ENCODE data around the gene IQSEC1. TPM values are rescaled to one million over a fixed set of nuclear protein-coding genes. Genes with fewer than 3 reads are reported as not detected.

IQSEC1 gene
- total and polyA plus RNA-seq, 9 of the 15 experiments (the other 6 are each of a cell fraction or from before 2014, with no cell fraction given), result 0.56 to 39.0 (median 6.8) TPM

DNA sequence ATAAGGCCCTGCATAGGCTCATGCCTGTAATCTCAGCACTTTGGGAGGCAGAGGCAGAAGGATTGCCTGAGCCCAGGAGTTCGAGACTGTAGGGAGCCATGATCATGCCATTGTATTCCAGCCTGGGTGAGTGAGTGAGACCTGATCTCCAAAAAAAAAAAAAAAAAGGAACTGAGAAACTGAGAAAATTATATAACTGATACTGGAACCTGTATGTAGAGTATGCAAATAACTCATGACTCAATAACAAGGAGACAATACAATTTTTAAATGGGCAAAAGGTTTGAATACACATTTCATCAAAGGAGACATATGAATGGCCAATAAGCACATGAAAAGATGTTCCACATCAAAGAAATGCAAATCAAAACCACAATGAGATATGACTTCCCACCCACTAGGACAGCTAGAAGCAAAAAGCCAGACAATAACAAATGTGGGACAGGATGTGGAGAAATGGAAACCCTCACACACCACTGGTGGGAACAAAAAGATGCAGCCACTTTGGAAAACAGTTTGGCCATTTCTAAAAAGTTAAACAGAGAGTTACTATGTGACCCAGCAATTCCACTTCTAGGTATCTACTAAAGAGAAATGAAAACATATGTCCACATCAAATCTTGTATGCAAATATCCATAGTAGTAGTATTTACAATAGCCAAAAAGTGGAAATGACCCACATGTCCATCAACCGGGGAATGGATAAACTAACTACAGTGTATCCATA lies 70.7 kb downstream of the IQSEC1 start (continued):
- TF ChIP-seq, protein P1, sequence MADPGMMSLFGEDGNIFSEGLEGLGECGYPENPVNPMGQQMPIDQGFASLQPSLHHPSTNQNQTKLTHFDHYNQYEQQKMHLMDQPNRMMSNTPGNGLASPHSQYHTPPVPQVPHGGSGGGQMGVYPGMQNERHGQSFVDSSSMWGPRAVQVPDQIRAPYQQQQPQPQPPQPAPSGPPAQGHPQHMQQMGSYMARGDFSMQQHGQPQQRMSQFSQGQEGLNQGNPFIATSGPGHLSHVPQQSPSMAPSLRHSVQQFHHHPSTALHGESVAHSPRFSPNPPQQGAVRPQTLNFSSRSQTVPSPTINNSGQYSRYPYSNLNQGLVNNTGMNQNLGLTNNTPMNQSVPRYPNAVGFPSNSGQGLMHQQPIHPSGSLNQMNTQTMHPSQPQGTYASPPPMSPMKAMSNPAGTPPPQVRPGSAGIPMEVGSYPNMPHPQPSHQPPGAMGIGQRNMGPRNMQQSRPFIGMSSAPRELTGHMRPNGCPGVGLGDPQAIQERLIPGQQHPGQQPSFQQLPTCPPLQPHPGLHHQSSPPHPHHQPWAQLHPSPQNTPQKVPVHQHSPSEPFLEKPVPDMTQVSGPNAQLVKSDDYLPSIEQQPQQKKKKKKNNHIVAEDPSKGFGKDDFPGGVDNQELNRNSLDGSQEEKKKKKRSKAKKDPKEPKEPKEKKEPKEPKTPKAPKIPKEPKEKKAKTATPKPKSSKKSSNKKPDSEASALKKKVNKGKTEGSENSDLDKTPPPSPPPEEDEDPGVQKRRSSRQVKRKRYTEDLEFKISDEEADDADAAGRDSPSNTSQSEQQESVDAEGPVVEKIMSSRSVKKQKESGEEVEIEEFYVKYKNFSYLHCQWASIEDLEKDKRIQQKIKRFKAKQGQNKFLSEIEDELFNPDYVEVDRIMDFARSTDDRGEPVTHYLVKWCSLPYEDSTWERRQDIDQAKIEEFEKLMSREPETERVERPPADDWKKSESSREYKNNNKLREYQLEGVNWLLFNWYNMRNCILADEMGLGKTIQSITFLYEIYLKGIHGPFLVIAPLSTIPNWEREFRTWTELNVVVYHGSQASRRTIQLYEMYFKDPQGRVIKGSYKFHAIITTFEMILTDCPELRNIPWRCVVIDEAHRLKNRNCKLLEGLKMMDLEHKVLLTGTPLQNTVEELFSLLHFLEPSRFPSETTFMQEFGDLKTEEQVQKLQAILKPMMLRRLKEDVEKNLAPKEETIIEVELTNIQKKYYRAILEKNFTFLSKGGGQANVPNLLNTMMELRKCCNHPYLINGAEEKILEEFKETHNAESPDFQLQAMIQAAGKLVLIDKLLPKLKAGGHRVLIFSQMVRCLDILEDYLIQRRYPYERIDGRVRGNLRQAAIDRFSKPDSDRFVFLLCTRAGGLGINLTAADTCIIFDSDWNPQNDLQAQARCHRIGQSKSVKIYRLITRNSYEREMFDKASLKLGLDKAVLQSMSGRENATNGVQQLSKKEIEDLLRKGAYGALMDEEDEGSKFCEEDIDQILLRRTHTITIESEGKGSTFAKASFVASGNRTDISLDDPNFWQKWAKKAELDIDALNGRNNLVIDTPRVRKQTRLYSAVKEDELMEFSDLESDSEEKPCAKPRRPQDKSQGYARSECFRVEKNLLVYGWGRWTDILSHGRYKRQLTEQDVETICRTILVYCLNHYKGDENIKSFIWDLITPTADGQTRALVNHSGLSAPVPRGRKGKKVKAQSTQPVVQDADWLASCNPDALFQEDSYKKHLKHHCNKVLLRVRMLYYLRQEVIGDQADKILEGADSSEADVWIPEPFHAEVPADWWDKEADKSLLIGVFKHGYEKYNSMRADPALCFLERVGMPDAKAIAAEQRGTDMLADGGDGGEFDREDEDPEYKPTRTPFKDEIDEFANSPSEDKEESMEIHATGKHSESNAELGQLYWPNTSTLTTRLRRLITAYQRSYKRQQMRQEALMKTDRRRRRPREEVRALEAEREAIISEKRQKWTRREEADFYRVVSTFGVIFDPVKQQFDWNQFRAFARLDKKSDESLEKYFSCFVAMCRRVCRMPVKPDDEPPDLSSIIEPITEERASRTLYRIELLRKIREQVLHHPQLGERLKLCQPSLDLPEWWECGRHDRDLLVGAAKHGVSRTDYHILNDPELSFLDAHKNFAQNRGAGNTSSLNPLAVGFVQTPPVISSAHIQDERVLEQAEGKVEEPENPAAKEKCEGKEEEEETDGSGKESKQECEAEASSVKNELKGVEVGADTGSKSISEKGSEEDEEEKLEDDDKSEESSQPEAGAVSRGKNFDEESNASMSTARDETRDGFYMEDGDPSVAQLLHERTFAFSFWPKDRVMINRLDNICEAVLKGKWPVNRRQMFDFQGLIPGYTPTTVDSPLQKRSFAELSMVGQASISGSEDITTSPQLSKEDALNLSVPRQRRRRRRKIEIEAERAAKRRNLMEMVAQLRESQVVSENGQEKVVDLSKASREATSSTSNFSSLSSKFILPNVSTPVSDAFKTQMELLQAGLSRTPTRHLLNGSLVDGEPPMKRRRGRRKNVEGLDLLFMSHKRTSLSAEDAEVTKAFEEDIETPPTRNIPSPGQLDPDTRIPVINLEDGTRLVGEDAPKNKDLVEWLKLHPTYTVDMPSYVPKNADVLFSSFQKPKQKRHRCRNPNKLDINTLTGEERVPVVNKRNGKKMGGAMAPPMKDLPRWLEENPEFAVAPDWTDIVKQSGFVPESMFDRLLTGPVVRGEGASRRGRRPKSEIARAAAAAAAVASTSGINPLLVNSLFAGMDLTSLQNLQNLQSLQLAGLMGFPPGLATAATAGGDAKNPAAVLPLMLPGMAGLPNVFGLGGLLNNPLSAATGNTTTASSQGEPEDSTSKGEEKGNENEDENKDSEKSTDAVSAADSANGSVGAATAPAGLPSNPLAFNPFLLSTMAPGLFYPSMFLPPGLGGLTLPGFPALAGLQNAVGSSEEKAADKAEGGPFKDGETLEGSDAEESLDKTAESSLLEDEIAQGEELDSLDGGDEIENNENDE (IDR thresholded peaks at IDR 0.05; ENCODE audit: low read depth, low read length), result no peak
- TF ChIP-seq ZFPM2 (CRISPR knock-in tag; IDR thresholded peaks at IDR 0.05), result no peak
- TF ChIP-seq NR2C2 (CRISPR knock-in tag; IDR thresholded peaks at IDR 0.05), result no peak
- no peak for TF ChIP-seq NR2C2 (tag; IDR thresholded peaks at IDR 0.05)
- no peak for TF ChIP-seq EWSR1 (IDR thresholded peaks at IDR 0.05; ENCODE audit: borderline replicate concordance, low read depth, partially characterized antibody)
- 0 out of 2 replicates have a peak, but pooled peaks have one; percentile 28 for TF ChIP-seq ZKSCAN8 (CRISPR knock-in tag; IDR thresholded peaks at IDR 0.05)
- TF ChIP-seq ZNF384 (IDR thresholded peaks at IDR 0.05; ENCODE audit: low read depth, low read length), result peak; percentile 52; the same call in 1 of the 2 replicates
- 0 out of 2 replicates have a peak, but pooled peaks have one; percentile 23 for TF ChIP-seq KLF13 (tag; IDR thresholded peaks at IDR 0.05; ENCODE audit: borderline replicate concordance, low read depth)
- TF ChIP-seq ZNF695 (CRISPR knock-in tag; IDR thresholded peaks at IDR 0.05), result peak; percentile 60; the same call in 1 of the 2 replicates
- peak; percentile 85 for TF ChIP-seq RBFOX2 (IDR thresholded peaks at IDR 0.05; ENCODE audit: low read depth, low read length)
- TF ChIP-seq, protein P2, sequence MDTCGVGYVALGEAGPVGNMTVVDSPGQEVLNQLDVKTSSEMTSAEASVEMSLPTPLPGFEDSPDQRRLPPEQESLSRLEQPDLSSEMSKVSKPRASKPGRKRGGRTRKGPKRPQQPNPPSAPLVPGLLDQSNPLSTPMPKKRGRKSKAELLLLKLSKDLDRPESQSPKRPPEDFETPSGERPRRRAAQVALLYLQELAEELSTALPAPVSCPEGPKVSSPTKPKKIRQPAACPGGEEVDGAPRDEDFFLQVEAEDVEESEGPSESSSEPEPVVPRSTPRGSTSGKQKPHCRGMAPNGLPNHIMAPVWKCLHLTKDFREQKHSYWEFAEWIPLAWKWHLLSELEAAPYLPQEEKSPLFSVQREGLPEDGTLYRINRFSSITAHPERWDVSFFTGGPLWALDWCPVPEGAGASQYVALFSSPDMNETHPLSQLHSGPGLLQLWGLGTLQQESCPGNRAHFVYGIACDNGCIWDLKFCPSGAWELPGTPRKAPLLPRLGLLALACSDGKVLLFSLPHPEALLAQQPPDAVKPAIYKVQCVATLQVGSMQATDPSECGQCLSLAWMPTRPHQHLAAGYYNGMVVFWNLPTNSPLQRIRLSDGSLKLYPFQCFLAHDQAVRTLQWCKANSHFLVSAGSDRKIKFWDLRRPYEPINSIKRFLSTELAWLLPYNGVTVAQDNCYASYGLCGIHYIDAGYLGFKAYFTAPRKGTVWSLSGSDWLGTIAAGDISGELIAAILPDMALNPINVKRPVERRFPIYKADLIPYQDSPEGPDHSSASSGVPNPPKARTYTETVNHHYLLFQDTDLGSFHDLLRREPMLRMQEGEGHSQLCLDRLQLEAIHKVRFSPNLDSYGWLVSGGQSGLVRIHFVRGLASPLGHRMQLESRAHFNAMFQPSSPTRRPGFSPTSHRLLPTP (IDR thresholded peaks at IDR 0.05; ENCODE audit: borderline replicate concordance, extremely low read depth, insufficient read length), result no peak
